Gastroesophageal sphincter (tissue), 4 donors: Measurements from ENCODE around the gene SLC30A7. TPM values are rescaled to one million over a fixed set of nuclear protein-coding genes. Genes with fewer than 3 reads are reported as not detected.
"Not testable (repeated sequence)": the region's sequence is repeated elsewhere in the genome, so short reads cannot be mapped to it uniquely, and the experiment has no call there.

Experiments
- ATAC-seq: fragments of 150-250 bp; one replicate; pipeline ENCODE4 v1.9.1; 2016; ENCODE audit warnings: mild to moderate bottlenecking, moderate library complexity
- H3K27ac ChIP-seq, 4 donors: fragments of 200-600 bp; sonication (generic) in 3 of 4; 1 replicate in 3 of 4; 2 replicates in 1 of 4; pipeline ENCODE4 v1.5.1; 2016 to 2019
- H3K27me3 ChIP-seq: fragments of 200-600 bp; sonication (generic); one replicate; pipeline ENCODE4 v1.5.1; 2019
- H3K36me3 ChIP-seq, 2 donors: fragments of 200-600 bp; sonication (generic); one replicate each; pipeline ENCODE4 v1.5.1; 2019; ENCODE audit warnings: control low read depth in 1 of 2
- H3K4me1 ChIP-seq, 3 donors: fragments of 200-600 bp; sonication (generic); 1 replicate in 2 of 3; 2 replicates in 1 of 3; pipeline ENCODE4 v1.5.1; 2016 to 2019; ENCODE audit warnings: control low read depth in 2 of 3
- H3K4me3 ChIP-seq, 2 donors: fragments of 200-600 bp; sonication (generic); one replicate each; pipeline ENCODE4 v1.5.1; 2019; ENCODE audit warnings: mild to moderate bottlenecking in 1 of 2, moderate library complexity in 1 of 2
- H3K9me3 ChIP-seq, 3 donors: fragments of 200-600 bp; sonication (generic); one replicate each; pipeline ENCODE4 v1.5.1; 2017 to 2019; ENCODE audit warnings: control low read depth in 2 of 3
- EP300 ChIP-seq: sonication (generic); formaldehyde crosslinking; IDR thresholded peaks from one replicate; pipeline ENCODE4 v1.6.1; 2017; ENCODE audit warnings: antibody characterized with exemption, mild to moderate bottlenecking
- POLR2A ChIP-seq, 2 donors: fragments of 450-650 bp; IDR thresholded peaks; one replicate each; pipeline ENCODE4 v1.6.1; 2017; ENCODE audit warnings: antibody characterized with exemption in 2 of 2, mild to moderate bottlenecking in 2 of 2, moderate library complexity in 1 of 2
- POLR2AphosphoS5 ChIP-seq: sonication (generic); formaldehyde crosslinking; IDR thresholded peaks from one replicate; pipeline ENCODE4 v1.6.1; 2017; ENCODE audit warnings: antibody characterized with exemption
- WGBS, 2 donors: methylation state at CpG; one replicate each; pipeline ENCODE4 v1.1.5; 2018; ENCODE audit warnings: low coverage in 1 of 2; 5-methylcytosine and 5-hydroxymethylcytosine counted together
- total RNA-seq, 4 donors: library from RNA; depleted of rRNA; stranded (reverse); fragments of >200 nt; gene quantifications; one replicate each; pipeline ENCODE4 v1.1.0, GENCODE V29; 2016
- TF ChIP-seq, protein P1 (sequence below), 4 experiments: fragments of 200-600 bp in 2 of 4; fragments of 450-650 bp in 2 of 4; sonication (generic) in 1 of 4; IDR thresholded peaks; one replicate each; pipeline ENCODE4 v1.5.1; 2017 to 2019; ENCODE audit warnings: antibody characterized with exemption in 4 of 4, mild to moderate bottlenecking in 2 of 4, moderate library complexity in 2 of 4

The SLC30A7 gene, protein sequence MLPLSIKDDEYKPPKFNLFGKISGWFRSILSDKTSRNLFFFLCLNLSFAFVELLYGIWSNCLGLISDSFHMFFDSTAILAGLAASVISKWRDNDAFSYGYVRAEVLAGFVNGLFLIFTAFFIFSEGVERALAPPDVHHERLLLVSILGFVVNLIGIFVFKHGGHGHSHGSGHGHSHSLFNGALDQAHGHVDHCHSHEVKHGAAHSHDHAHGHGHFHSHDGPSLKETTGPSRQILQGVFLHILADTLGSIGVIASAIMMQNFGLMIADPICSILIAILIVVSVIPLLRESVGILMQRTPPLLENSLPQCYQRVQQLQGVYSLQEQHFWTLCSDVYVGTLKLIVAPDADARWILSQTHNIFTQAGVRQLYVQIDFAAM
- total RNA-seq: 10 to 100 TPM; 11.2 to 19.8 (median 17.1) TPM

DNA sequence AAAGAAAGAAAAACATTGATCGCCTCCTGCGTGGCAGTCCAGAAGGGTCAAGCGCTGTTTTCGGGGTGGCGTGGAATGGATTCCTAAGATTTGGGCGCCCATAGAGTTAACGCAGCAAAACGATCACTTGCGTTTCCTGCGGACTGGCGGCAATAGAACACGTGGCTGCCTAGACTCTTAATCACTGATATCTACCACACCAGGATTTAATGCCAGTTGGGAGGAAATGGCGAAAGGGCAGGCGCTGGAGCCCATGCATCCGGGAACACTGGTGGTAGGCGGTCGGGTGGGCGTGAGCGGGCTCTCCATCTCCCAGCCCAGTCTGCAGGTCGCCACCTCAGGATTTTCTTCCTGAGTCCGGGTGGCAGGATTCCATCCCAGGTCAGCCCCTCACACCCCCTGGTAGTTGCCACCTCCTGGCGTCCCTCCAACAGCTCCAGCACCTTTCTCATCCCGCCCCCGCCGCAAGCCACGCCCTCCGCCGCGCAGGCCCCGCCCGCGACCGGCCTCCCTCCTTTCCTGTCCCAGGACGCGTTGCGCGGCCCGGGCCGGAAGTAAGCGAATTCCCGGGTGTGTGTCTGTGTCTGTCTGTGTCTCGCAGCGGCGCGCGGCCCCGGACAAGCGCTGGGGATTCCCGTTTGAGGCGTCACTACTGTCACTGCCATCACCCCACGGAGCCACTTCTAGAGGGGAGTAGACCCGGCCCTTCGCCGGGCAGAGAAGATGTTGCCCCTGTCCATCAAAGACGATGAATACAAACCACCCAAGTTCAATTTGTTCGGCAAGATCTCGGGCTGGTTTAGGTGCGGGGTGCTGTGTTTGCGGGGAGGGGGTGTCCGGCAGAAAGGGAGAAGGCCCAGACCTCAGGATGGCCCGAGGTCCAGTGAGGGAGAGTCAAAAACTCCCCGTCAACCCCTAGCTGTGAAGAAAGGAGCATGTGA is at the start of gene SLC30A7:
TSS of gene SLC30A7 (plus strand) at position 551 of the 941 bp plus-strand sequence. CDS start at position 724, 173 bp downstream.
- Histone ChIP-seq H3K9me3 (no peaks in the 10 kb centered on the region), H3K4me1 (peaks cover 5 to 58% (median 9%) of the 10 kb centered on the region in 3 donors), H3K27me3 (no peaks in the 10 kb centered on the region), H3K36me3 (peaks cover 0 to 21% of the 10 kb centered on the region in 2 donors), H3K4me3 (peak within 1 kb of the TSS; percentile 77 to 95), H3K27ac (peak within 1 kb of the TSS; percentile 92 to 96 (median 94))
- WGBS, 2 donors: 0 to 1% methylated on average over 2 to 15 of the region's 62 CpGs
- TF ChIP-seq POLR2A (IDR thresholded peaks at IDR 0.05) (peak; percentile 71 to 80), EP300 (no peak), POLR2AphosphoS5 (peak; percentile 87)
- TF ChIP-seq, protein P1, sequence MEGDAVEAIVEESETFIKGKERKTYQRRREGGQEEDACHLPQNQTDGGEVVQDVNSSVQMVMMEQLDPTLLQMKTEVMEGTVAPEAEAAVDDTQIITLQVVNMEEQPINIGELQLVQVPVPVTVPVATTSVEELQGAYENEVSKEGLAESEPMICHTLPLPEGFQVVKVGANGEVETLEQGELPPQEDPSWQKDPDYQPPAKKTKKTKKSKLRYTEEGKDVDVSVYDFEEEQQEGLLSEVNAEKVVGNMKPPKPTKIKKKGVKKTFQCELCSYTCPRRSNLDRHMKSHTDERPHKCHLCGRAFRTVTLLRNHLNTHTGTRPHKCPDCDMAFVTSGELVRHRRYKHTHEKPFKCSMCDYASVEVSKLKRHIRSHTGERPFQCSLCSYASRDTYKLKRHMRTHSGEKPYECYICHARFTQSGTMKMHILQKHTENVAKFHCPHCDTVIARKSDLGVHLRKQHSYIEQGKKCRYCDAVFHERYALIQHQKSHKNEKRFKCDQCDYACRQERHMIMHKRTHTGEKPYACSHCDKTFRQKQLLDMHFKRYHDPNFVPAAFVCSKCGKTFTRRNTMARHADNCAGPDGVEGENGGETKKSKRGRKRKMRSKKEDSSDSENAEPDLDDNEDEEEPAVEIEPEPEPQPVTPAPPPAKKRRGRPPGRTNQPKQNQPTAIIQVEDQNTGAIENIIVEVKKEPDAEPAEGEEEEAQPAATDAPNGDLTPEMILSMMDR (IDR thresholded peaks at IDR 0.05): no peak
- peak; percentile 94 for ATAC-seq

DNA sequence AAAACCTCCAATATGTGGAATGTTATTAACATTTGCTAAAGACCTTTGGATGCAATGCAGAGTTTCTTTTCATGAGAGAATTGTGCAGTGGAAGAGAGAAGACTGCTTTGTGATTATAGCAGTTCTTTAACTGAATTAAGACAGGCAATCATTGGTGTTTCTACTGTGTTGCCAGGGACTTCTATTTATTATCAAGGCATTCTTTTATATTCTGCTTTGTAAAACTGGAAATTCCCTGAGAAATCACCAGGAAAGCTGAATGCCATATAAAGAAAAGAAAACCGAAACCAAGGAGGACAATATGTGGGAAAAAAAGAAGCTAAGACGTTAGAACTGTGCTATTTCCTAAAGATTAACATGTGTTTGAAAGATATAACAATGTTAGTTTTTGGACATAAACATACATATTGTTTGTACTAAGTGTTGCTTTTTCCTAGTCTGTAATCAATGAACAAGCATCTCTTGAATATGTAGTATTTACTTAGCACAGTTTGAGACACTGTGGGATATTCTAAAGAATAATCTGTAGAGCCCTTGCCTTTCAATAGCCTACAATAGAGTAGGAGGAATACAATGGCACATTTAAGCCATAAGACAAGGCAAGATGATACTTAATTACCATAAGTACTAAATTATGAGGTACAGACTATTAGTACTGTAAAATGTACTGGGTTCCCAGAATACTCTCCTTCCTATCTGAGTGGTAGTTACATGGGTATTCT is 48.4 kb upstream of the SLC30A7 start:
- Histone ChIP-seq H3K27ac (no peak overlapping the region), H3K4me3 (peak overlapping the region; percentile 25 to 31)

GRCh38 chr1:100851726-100852125 is 44.2 kb upstream of the SLC30A7 start:
- 74 to 82% methylated on average over 5 of the region's 5 CpGs for WGBS, 2 donors
- H3K4me3 ChIP-seq: no peak overlapping the region
- TF ChIP-seq, protein P1 (IDR thresholded peaks at IDR 0.05): no peak
- no peak for TF ChIP-seq POLR2AphosphoS5

More for the DNA sequence above, 48.4 kb upstream of the SLC30A7 start:
- no peaks in the 10 kb centered on the region for H3K27me3 ChIP-seq
- WGBS, 2 donors: 2 to 14% methylated on average over 2 of the region's 2 CpGs
- no peaks in the 10 kb centered on the region for H3K9me3 ChIP-seq
- no peaks in the 10 kb centered on the region for H3K4me1 ChIP-seq
- ATAC-seq: no peak
- no peaks in the 10 kb centered on the region for H3K36me3 ChIP-seq
- TF ChIP-seq EP300 (no peak), POLR2A (IDR thresholded peaks at IDR 0.05) (no peak), POLR2AphosphoS5 (no peak)
- TF ChIP-seq, protein P1 (IDR thresholded peaks at IDR 0.05): no peak

DNA sequence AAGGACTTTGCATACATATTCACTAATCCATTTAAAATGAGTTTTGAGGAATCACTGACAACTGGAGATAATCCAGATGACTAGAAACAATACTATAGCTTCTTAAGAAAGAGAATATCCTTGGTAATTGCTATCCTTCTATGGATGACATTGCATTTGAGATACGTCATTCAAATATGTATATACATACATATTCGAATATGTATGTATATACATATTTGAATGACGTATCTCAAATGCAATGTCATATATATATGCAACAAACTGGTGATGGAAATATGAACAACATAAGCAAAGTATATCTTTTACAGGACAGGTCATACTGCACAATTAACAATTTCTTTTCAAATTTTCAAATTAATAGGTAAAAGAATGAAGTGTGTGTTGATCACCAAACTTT is 42.9 kb upstream of the SLC30A7 start:
- no peaks in the 10 kb centered on the region for H3K4me1 ChIP-seq
- no peak overlapping the region for H3K4me3 ChIP-seq
- no peaks in the 10 kb centered on the region for H3K9me3 ChIP-seq
- no peaks in the 10 kb centered on the region for H3K36me3 ChIP-seq
- no peaks in the 10 kb centered on the region for H3K27me3 ChIP-seq
- no peak for ATAC-seq
- WGBS, 2 donors: 84 to 89% methylated on average over 3 of the region's 3 CpGs
- TF ChIP-seq, protein P1 (IDR thresholded peaks at IDR 0.05): no peak
- TF ChIP-seq EP300: no peak
- TF ChIP-seq POLR2AphosphoS5: no peak
- TF ChIP-seq POLR2A (IDR thresholded peaks at IDR 0.05): no peak
- H3K27ac ChIP-seq: no peak overlapping the region

More at GRCh38 chr1:100851726-100852125, 44.2 kb upstream of the SLC30A7 start:
- H3K9me3 ChIP-seq: no peaks in the 10 kb centered on the region
- H3K36me3 ChIP-seq: no peaks in the 10 kb centered on the region
- no peak for ATAC-seq
- H3K27me3 ChIP-seq: no peaks in the 10 kb centered on the region
- no peaks in the 10 kb centered on the region for H3K4me1 ChIP-seq
- no peak overlapping the region for H3K27ac ChIP-seq

DNA sequence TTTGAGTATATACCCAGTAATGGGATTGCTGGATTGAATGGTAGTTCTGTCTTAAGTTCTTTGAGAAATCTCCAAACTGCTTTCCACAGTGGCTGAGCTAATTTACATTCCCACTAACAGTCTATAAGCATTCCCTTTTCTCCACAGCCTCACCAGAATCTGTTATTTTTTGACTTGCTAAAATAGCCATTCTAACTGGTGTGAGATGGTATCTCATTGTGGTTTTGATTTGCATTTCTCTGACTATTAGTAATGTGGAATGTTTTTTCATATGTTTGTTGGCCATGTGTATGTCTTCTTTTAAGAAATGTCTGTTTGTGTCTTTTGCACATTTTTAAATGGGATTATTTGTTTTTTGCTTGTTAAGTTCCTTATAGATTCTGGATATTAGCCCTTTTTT is 40.8 kb upstream of the SLC30A7 start:
- H3K27ac ChIP-seq, H3K9me3 ChIP-seq, H3K4me3 ChIP-seq, H3K36me3 ChIP-seq, H3K4me1 ChIP-seq, H3K27me3 ChIP-seq, ATAC-seq: not testable (repeated sequence)
